G401.6 (cell line): ENCODE results near the gene FCHSD1.
"Not testable (repeated sequence)": the region's sequence is repeated elsewhere in the genome, so short reads cannot be mapped to it uniquely, and the experiment has no call there.

Experiments
- FAIRE-seq: peaks from 2 replicates; lab custom pipeline; 2012; peaks lifted over from hg19 to GRCh38; lab: Jason Lieb, UNC

Gene FCHSD1

DNA sequence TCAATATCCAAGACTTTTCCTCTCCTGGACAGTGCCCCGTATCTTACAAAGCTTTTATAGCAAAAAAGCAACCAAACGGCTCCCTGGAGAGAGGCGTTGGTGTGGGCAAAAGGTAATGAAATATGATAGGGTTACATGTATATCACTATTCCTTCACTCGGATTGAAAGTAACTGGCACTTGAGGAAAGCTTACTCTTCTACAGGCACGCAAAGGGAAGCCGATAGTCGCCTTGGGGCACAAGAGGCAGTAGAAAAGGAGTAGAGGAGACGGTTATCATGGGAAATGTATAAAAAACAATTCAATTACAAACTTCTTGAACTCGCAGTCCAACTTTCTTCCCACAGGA, 33.6 kb downstream of the FCHSD1 start:
- FAIRE-seq = no peak

- no peak for FAIRE-seq
These were observed 34.1 kb downstream of the FCHSD1 start for GRCh38 chr5:141617128-141617527.

DNA sequence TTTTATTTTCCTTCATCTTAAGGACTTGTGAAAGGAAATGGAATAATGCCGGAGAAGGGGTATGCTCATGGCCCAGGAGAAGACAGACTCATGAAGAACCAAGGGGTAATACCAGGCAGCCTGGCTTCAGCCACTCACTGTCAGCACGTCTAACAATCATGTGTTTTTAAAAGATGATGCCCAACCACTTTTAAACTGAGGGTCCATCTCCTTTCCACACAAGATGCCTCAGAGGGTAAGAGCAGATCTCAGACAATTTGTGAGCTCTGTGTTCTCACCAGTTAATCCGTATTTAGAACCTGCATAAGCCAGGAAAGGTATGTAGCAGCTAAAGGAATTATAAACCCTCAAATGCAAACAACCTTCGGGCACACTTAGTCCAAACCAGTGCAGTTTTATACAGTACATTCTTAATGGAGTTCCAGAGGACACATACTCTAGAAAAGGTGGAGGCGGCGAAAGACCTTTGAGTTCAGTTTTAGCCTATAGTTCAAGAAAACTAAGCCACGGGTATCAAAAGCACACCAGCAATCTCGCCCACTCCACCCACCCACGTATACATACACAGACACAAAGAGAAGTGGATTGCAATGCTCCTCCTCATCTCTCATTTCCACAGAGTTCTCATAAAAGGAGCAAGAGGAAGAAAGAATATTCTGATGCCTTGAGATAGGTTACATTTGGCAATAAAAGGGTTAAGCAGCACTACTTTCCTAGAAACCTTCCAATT, 35.1 kb downstream of the FCHSD1 start:
- no peak for FAIRE-seq

- no peak for FAIRE-seq
These were observed 37.9 kb downstream of the FCHSD1 start for GRCh38 chr5:141613344-141613743.

DNA sequence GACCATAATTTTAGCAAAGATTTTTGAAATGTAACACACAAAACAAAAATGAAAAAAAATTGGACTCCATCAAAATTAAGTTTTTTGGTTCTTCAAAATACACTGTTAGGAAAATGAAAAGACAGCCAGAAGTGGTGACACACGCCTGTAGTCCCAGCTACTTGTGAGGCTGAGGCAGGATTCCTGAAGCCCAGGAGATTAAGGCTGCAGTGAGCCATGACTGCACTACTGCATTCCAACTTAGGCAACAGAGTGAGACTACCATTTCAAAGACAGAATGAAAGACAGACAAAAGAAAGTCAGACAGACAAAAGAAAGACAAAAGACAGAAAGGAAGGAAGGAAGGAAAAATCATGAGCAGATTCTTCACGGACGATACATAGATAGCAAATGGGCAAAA, 39.9 kb downstream of the FCHSD1 start:
- FAIRE-seq = no peak

DNA sequence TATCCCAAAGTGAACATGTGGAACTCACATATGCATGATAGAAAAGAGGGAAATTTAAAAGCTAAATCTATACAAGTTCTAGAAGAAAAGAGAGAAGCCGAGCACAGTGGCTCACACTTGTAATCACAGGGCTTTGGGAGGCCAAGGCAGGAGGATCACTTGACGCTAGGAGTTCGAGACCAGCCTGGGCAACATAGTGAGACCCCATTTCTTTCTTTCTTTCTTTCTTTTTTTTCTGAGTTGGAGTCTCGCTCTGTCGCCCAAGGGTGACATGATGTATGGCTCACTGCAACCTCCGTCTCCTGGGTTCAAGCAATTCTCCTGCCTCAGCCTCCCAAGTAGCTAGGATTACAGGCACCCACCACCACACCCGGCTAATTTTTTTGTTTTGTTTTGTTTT, 41.3 kb downstream of the FCHSD1 start:
- not testable (repeated sequence) for FAIRE-seq

- FAIRE-seq = no peak
These were observed 42.2 kb downstream of the FCHSD1 start for GRCh38 chr5:141609044-141609443.

DNA sequence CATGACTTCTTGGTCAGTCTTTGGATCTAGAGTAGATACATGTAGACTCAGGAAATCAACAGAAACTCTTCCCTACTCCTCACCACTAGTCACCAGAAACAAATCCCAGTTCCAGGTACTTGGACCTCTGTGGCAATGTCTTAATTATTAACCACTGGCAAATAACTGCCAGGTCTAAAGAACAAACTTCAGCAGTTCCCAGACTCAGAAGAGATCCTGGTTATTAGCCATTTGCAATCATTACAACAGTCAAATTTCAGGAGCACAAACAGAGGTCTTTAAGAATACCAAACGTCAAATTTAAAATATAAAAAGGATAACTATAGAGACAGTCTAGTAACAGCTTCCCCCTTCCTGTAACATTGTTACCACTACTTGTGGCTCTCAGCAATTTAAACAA, 42.7 kb downstream of the FCHSD1 start:
- FAIRE-seq = no peak

GRCh38 chr5:141608046-141608445, 43.2 kb downstream of the FCHSD1 start:
- FAIRE-seq = no peak

DNA sequence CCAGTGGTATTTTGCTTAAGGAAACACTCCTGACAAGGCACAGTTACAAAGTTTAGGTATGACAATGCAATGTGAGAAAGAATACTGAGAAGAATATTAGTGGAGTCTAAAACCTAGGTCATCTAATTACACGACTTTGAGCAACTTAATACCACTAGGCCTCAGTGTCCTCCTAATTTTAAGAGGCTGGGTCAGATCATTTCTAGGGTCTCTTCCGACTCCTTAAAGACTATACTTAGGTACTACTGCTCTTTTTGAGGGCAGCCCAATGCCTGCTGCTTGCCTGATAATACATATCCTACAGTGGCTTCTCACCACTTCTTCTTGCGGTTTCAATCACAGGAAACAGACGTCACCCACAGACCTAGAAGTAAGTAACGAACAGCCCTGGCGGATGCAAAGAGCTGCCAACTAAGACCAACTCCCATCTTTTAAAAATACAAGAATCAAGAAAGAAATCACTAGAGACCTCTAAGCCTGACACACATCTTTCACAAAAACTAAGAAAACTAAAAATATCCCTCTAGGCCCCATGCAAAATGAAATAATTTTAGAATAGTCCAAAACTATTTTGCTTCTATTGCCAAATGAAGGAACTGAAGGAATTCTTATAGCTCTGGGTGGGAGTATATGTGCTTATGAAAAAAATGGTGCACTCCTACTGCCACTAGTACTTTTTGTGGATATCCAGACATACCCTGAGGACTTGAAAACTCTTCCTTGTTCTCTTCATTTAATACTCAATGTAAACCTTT, 45.5 kb downstream of the FCHSD1 start:
- FAIRE-seq = no peak

- FAIRE-seq = no peak
These were observed 47.1 kb downstream of the FCHSD1 start for GRCh38 chr5:141603923-141604717.

- no peak for FAIRE-seq
These were observed 48.6 kb downstream of the FCHSD1 start for GRCh38 chr5:141602606-141603005.

DNA sequence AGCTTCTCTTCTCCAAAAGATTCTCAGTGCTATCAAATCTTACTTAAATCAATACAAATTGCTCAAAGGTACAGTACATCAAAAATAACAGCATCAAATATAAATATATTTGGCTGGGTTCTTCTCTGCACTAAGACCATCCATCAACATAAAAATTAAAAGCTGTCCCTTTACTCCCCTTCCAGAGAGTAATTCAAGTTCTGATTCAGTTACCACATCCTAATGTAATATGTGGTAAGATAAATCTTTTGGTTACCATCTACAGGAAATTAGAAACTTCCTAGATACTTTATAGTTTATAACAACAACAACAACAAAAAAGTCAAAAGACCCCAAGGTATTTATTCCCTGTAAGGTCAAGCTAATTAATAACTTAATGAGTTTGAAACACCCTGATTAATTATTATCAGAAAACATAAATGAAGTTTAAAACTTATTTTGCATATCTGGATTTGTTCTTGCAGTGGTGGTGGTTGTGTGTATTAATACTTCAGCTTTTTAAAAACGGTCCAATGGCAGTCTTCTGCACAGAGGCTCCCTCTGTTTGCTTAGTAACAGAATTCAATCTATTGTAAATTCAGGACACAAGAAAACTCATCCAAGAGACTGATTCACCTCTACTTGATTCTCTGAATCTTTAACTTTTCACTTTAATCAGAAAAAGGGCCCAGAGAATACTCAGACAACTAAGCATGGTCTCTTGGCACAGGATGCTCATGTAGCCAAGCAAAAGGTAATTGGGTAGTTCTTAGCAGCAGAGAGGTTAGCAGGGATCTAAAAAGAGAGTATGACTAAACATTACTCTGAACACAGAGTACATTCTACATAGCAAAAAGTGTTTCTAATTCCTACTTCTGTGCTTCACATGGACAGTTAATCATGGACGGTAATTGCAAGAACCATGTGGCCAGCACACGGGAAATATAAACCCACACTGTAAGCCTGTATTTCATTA, 52.5 kb downstream of the FCHSD1 start:
- FAIRE-seq = no peak

GRCh38 chr5:141597814-141598213, 53.4 kb downstream of the FCHSD1 start:
- FAIRE-seq = no peak

- no peak for FAIRE-seq
These were observed 53.8 kb downstream of the FCHSD1 start for GRCh38 chr5:141597394-141597793.

DNA sequence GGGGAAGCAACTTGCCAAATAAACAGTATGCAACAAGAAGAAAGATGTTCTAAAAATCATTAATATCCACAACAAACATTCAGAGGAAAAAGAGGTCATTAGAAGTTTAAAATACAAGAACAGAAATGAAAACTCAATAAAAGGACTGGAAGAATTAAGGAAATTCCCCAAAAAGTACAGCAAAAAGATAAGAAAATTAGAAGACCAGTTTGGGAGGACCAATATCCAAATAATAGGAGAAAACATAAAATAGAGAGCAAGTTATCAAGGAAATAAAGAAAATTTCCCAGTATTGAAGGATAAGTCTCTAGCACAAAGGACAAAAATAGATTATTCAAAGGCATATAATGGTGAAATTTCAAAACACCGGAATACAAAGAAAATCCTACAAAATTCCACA, 54.4 kb downstream of the FCHSD1 start:
- FAIRE-seq = no peak

DNA sequence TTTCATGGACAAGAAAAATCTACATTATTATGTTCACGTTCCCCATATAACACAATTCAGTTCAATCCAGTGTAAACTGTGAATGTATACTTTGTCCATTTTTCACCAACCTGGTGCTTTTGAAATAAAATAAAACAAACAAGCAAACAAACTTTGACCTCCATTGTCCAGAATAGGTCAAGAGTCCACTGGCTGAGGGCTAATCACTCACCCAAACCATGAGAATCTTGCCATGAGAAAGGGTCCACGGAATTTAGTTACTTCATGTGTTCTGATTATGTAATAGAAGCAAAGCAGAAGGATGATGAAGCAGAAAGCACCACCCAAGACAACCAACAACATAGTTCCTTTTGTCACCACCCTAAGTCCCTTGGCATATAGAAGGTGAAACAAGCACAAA, 61.1 kb downstream of the FCHSD1 start:
- FAIRE-seq = no peak
